GM10248 (cell line): Measurements from ENCODE around the gene ALKBH5.

Experiments
- CTCF ChIA-PET: fragments of 300-600 bp; sonication (Branson Sonifier 250); formaldehyde crosslinking; extraction: SDS; loops from one replicate; lab custom pipeline; 2021; ENCODE audit warnings: antibody characterized with exemption; lab: Yijun Ruan, JAX
- POLR2A ChIA-PET: fragments of 350-650 bp; sonication (Branson Sonifier 250); formaldehyde crosslinking; extraction: SDS; loops from one replicate; lab custom pipeline; 2020; ENCODE audit warnings: antibody characterized with exemption; lab: Yijun Ruan, JAX
- DNase-seq: peaks from one replicate; pipeline ENCODE4 v3.0.0; 2012; ENCODE audit errors: extremely low spot score
- TF ChIP-seq, protein P1 (sequence below): IDR thresholded peaks from 2 replicates; pipeline ENCODE4 v1.5.1; 2012; ENCODE audit warnings: mild to moderate bottlenecking, low read depth; ENCODE audit errors: extremely low read depth, missing control alignments, control extremely low read depth

ALKBH5 gene

DNA sequence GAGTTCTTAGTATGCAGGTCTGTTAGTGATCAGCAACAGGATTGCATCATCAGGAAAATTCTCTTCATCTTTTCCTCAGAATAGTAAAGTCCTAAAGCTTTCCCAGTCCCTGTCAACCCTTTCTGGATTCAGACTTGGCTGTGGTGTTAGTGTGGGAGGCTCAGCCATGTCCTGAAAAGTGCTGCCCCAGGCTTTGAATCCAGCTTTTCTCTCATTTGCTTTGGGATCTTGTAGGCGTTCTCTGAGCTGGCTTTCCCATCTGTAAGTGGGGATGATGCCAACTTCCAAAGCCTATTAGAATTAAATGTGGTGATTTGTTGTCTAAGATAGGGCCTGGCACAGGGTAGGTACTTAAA, 3.0 kb downstream of the ALKBH5 start:
- CTCF ChIA-PET, result interaction anchor here (1.4 to 7.5 kb wide), 3 partner anchors 17 to 45 kb away, joined by 4 to 51 read pairs (median 4); no protein-coding TSS in a partner anchor
- POLR2A ChIA-PET, result no interaction called here
- TF ChIP-seq, protein P1, sequence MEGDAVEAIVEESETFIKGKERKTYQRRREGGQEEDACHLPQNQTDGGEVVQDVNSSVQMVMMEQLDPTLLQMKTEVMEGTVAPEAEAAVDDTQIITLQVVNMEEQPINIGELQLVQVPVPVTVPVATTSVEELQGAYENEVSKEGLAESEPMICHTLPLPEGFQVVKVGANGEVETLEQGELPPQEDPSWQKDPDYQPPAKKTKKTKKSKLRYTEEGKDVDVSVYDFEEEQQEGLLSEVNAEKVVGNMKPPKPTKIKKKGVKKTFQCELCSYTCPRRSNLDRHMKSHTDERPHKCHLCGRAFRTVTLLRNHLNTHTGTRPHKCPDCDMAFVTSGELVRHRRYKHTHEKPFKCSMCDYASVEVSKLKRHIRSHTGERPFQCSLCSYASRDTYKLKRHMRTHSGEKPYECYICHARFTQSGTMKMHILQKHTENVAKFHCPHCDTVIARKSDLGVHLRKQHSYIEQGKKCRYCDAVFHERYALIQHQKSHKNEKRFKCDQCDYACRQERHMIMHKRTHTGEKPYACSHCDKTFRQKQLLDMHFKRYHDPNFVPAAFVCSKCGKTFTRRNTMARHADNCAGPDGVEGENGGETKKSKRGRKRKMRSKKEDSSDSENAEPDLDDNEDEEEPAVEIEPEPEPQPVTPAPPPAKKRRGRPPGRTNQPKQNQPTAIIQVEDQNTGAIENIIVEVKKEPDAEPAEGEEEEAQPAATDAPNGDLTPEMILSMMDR, result no peak
- no peak for DNase-seq

GRCh38 chr17:18187226-18187625, 3.6 kb downstream of the ALKBH5 start:
- ChIA-PET CTCF (interaction anchor here (1.3 kb wide), 1 partner anchor 44 kb away, joined by 3 read pairs; no protein-coding TSS in a partner anchor), POLR2A (no interaction called here)
- no peak for DNase-seq
- TF ChIP-seq, protein P1, result no peak

GRCh38 chr17:18187821-18188761, 4.5 kb downstream of the ALKBH5 start:
- TF ChIP-seq, protein P1, result no peak
- CTCF ChIA-PET, result interaction anchor here (1.1 to 3.3 kb wide), 5 partner anchors 8 to 48 kb away, joined by 3 to 19 read pairs (median 4); no protein-coding TSS in a partner anchor
- no peak for DNase-seq
- POLR2A ChIA-PET, result interaction anchor here (0.9 kb wide), 1 partner anchor 100 kb away, joined by 3 read pairs; no protein-coding TSS in a partner anchor

DNA sequence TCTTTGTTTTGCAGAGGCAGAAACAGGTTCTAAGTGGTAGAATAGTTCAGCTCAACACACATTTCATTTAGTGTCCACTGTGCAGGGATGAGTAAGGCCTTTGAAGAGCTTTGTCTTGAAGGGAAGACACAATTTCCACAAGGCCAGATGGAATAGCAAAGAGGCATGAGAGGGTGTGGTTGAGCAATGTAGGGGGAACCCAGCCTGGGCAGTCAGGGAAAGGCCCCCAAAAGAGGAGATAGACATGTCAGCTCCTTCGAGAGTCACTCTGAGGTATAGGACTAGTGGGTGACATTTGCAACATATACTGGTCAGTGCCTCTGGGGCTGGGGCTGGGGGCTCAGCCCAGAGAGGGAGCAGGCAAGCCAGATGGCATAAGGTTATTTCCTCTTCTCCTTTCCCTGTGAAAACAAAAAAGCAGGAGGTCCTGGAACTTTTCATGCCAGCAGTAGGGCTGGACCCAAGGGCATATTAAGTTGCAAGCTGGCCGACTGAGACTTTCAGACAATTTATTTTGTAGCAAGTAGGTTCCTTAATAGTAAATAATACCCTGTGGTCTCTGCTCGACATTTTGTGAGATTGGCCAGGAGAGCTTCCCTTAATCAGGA, 7.1 kb downstream of the ALKBH5 start:
- TF ChIP-seq, protein P1, result no peak
- no peak for DNase-seq
- ChIA-PET POLR2A (interaction anchor here (0.7 kb wide), 3 partner anchors 10 to 1201 kb away, joined by 3 to 5 read pairs (median 4); no protein-coding TSS in a partner anchor), CTCF (interaction anchor here (1.3 to 3.3 kb wide), 5 partner anchors 8 to 49 kb away, joined by 3 to 19 read pairs (median 3); no protein-coding TSS in a partner anchor)

DNA sequence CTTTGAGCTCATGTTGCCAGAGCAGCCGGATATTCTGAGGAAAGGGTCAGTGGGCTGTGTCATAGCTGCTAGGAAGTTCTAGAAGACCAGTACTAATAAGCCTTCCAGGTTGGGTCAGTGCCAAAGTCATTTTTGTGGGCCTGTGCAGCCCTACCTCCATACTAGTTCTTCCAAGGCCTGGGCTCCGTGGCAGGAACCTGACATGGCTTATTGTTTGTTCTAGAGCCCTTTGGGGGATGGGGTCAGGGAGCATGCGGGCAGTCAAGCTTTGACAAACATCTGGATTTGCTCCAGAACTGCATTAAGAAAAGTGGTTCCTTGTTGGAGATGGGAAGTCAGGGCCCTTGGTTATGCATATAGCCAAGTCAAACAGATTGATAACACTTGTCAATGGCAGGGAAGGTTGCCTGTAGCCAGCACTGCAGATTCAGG, 7.6 kb downstream of the ALKBH5 start:
- TF ChIP-seq, protein P1, result no peak
- DNase-seq, result no peak
- ChIA-PET CTCF (interaction anchor here (0.8 to 2.0 kb wide), 8 partner anchors 10 to 49 kb away, joined by 3 to 6 read pairs (median 4); no protein-coding TSS in a partner anchor), POLR2A (interaction anchor here (0.6 kb wide), 1 partner anchor 364 kb away, joined by 3 read pairs; no protein-coding TSS in a partner anchor)

GRCh38 chr17:18191967-18192366, 8.3 kb downstream of the ALKBH5 start:
- ChIA-PET POLR2A (interaction anchor here (0.6 kb wide), 1 partner anchor 365 kb away, joined by 3 read pairs; no protein-coding TSS in a partner anchor), CTCF (interaction anchor here (0.8 to 1.7 kb wide), 9 partner anchors 9 to 50 kb away, joined by 3 to 4 read pairs (median 3); no protein-coding TSS in a partner anchor)
- DNase-seq, result no peak
- TF ChIP-seq, protein P1, result peak; percentile 29
